H1 (cell line): ENCODE data around the gene B4GALNT1. TPM values are rescaled to one million over a fixed set of nuclear protein-coding genes. Genes with fewer than 3 reads are reported as not detected.

Experiments
- PHF8 ChIP-seq: fragments of 200-600 bp; sonication (generic); conservative IDR thresholded peaks from 2 replicates; pipeline ENCODE4 v1.7.1; 2012; ENCODE audit warnings: low read depth, mild to moderate bottlenecking, inconsistent platforms, low read length, moderate library complexity
- YY1 ChIP-seq: IDR thresholded peaks from 2 replicates; pipeline ENCODE4 v1.6.1; 2011; ENCODE audit warnings: low read depth, mild to moderate bottlenecking, low read length
- polyA plus RNA-seq, 7 experiments: library from polyadenylated mRNA; depleted of rRNA in 3 of 7; stranded (reverse) in 5 of 7; unstranded in 2 of 7; fragments of >200 nt in 5 of 7; fragments of 200-250 nt in 2 of 7; gene quantifications; 1 replicate in 5 of 7; 2 replicates in 1 of 7; 4 replicates in 1 of 7; pipeline versions ENCODE4 v1.2.1 to v1.2.3, GENCODE V29; 2011 to 2013; ENCODE audit warnings: missing spikeins in 2 of 7, mixed read lengths in 2 of 7
- total RNA-seq: library from RNA; stranded (reverse); fragmentation: NEBNext Ultra II Directional; extraction: Animal tissue kit (Norgen Biotek cat#: 25700); gene quantifications from 2 replicates; pipeline ENCODE4 v1.2.1, GENCODE V29; 2021

Gene B4GALNT1
- total and polyA plus RNA-seq, 2 of the 8 experiments (the other 6 are each of a cell fraction or from before 2014, with no cell fraction given) = 1.5 to 2.3 TPM

GRCh38 chr12:57623811-57624390, 9.1 kb downstream of the B4GALNT1 start (continued):
- TF ChIP-seq YY1 = no peak
- TF ChIP-seq PHF8 = no peak
- TF ChIP-seq, all 59 proteins: peak for 0
